MM.1S (cell line): ENCODE data around the gene VTN.

ENCODE experiments used
- EZH2 ChIP-seq: fragments of 300-600 bp; sonication (generic); optimal IDR thresholded peaks from 2 replicates; pipeline ENCODE3; 2017; ENCODE audit warnings: low read depth, mild to moderate bottlenecking, antibody characterized with exemption, low read length, mixed read lengths
- TF ChIP-seq, protein P1 (sequence below): fragments of 300-600 bp; sonication (generic); IDR thresholded peaks from 2 replicates; pipeline ENCODE4 v1.5.1; 2016; ENCODE audit warnings: antibody characterized with exemption, low read length, mixed read lengths

DNA sequence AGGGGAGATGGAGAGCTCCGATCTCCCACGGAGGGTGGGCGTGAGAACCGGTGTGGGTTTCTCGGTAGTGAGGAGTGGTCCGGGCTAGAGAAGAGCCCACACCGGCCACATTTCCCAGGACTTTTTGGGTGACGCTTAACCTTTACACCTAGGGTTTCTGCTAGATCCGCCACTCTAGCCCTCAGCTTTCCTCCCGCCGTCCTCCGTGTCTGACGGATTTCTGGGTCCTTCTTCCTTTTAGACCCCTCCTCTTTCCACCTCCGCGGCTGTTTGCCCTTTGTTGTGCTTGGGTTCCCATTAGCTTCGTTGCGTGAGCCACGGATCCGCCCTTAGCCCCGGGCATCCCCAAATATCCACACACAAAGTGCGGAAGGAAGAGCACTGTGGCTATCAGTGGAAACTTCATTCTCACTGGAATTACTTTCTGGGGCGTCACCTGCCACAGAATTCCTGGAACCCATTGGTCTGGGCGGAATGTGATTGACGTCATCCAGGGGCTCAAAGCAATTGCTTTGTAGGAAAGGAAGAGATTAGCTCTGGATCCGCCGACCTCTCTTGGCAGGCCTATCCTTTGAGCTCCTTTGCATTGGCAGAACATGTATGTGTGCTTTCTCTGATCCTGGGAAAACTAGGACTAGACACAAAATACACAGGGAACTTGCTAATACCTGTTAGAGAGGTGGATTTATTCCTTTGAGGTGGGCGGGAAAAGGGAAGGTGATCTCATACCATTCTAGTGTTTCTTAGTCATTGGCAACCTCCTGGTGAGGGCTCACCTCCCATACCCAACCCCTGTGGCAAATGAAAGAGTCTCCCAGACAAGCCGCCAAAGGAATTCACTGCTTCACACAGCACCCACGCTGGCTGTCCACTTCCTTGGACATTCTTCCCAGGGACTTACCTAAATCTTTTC, 33.9 kb downstream of the VTN start:
- TF ChIP-seq, protein P1, sequence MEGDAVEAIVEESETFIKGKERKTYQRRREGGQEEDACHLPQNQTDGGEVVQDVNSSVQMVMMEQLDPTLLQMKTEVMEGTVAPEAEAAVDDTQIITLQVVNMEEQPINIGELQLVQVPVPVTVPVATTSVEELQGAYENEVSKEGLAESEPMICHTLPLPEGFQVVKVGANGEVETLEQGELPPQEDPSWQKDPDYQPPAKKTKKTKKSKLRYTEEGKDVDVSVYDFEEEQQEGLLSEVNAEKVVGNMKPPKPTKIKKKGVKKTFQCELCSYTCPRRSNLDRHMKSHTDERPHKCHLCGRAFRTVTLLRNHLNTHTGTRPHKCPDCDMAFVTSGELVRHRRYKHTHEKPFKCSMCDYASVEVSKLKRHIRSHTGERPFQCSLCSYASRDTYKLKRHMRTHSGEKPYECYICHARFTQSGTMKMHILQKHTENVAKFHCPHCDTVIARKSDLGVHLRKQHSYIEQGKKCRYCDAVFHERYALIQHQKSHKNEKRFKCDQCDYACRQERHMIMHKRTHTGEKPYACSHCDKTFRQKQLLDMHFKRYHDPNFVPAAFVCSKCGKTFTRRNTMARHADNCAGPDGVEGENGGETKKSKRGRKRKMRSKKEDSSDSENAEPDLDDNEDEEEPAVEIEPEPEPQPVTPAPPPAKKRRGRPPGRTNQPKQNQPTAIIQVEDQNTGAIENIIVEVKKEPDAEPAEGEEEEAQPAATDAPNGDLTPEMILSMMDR, result no peak
- no peak for TF ChIP-seq EZH2
